ENCODE measurements around the gene OTOG. TPM values are rescaled to one million over a fixed set of nuclear protein-coding genes. Genes with fewer than 3 reads are reported as not detected.

OTOG gene
- total and polyA plus RNA-seq, 2 donors (not counting 3 experiments of a cell fraction or from before 2014, with no cell fraction given): not detected

GRCh38 chr11:17578296-17578695 is 31.2 kb downstream of the OTOG start:
- Histone ChIP-seq H3K27ac (ENCODE audit: insufficient read depth, low read depth, low read length) (no peak overlapping the region), H3K27me3 (ENCODE audit: control insufficient read depth in 2 of 2, insufficient read depth in 2 of 2, low read length in 2 of 2) (peaks cover 0 to 2% of the 10 kb centered on the region in 2 experiments), H3K4me2 (ENCODE audit: insufficient read depth, low read length) (no peak overlapping the region), H3K9me1 (replicated peaks; ENCODE audit: control insufficient read depth, extremely low read depth, insufficient read depth, low read length) (no peaks in the 10 kb centered on the region), H2AFZ (ENCODE audit: low read depth, low read length) (no peak overlapping the region), H3K9me3 (replicated peaks; ENCODE audit: control insufficient read depth, insufficient read depth, low read length) (no peaks in the 10 kb centered on the region), H3K9ac (replicated peaks; ENCODE audit: extremely low read depth, insufficient read depth, low read length) (no peak overlapping the region), H3K4me3 (replicated peaks in 1 of 3; ENCODE audit: insufficient read depth in 1 of 3, low read depth in 1 of 3, low read length in 3 of 3) (no peak overlapping the region), H3K4me1 (ENCODE audit: control insufficient read depth, extremely low read depth, insufficient read depth, low read length) (no peaks in the 10 kb centered on the region), H4K20me1 (replicated peaks; ENCODE audit: control insufficient read depth, extremely low read depth, insufficient read depth, low read length) (no peaks in the 10 kb centered on the region), H3K36me3 (ENCODE audit: control insufficient read depth in 2 of 2, extremely low read depth in 1 of 2, insufficient read depth in 2 of 2, low read length in 2 of 2) (no peaks in the 10 kb centered on the region), H3K79me2 (ENCODE audit: control insufficient read depth, insufficient read depth, low read length) (no peaks in the 10 kb centered on the region)
- intact Hi-C loops (cut with micrococcal nuclease): no loop called here
- ChIA-PET POLR2A (no interaction called here), CTCF (no interaction called here)
- no peak for FAIRE-seq
- no TSS peak for BruUV-seq (replicated peaks)
- TF ChIP-seq POLR2A (IDR thresholded peaks at IDR 0.05; ENCODE audit: low read depth, low read length) (no peak), FOS (IDR thresholded peaks at IDR 0.05; ENCODE audit: borderline replicate concordance, insufficient read depth, low read length) (no peak), GATA2 (IDR thresholded peaks at IDR 0.05; ENCODE audit: insufficient read depth, insufficient read length, low read depth, low read length) (no peak), MAX (IDR thresholded peaks at IDR 0.05; ENCODE audit: insufficient read depth, insufficient read length) (no peak), JUN (IDR thresholded peaks at IDR 0.05; ENCODE audit: borderline replicate concordance, insufficient read depth, insufficient read length, low read depth) (no peak), MYC (IDR thresholded peaks at IDR 0.05; ENCODE audit: low read depth, low read length) (no peak), POLR2AphosphoS5 (IDR thresholded peaks at IDR 0.05; ENCODE audit: insufficient read depth, low read depth, low read length) (no peak), EZH2 (IDR thresholded peaks at IDR 0.05; ENCODE audit: borderline replicate concordance, low read depth, low read length, severe bottlenecking) (no peak), CTCF (IDR thresholded peaks at IDR 0.05; ENCODE audit: extremely low read depth in 1 of 2, insufficient read depth in 1 of 2, low read depth in 1 of 2, low read length in 2 of 2) (no peak)
- dilution Hi-C loops (cut with MboI; ENCODE audit: extremely low pct_ligation_motif_present, low sequenced_read_pairs): no loop called here
- no peak for DNase-seq (ENCODE audit: low read depth, low spot score)

Data from endothelial cell of umbilical vein (primary cell).